ENCODE data around the gene GLB1L. TPM values are rescaled to one million over a fixed set of nuclear protein-coding genes. Genes with fewer than 3 reads are reported as not detected.
A peak's percentile ranks its signal among the peaks of the same experiment; 100 is the strongest.

GLB1L gene
- total and polyA plus RNA-seq, 2 donors from 2014 or later = 19.7 to 20.6 TPM

GRCh38 chr2:219223831-219224610 lies 21.2 kb downstream of the GLB1L start:
- Histone ChIP-seq H3K9me3 (ENCODE audit: control insufficient read depth in 2 of 3, insufficient read depth in 1 of 3, low read length in 3 of 3) (no peaks in the 10 kb centered on the region), H3K4me3 (ENCODE audit: low read length in 3 of 3) (no peak overlapping the region), H3K9ac (ENCODE audit: low read length in 3 of 3) (no peak overlapping the region), H3K27me3 (ENCODE audit: control insufficient read depth, insufficient read depth, low read length) (no peaks in the 10 kb centered on the region), H3K4me1 (ENCODE audit: control insufficient read depth in 2 of 3, insufficient read depth in 2 of 3, low read depth in 1 of 3, low read length in 3 of 3) (peaks cover 0 to 20% (median 17%) of the 10 kb centered on the region in 3 donors), H3K36me3 (ENCODE audit: control insufficient read depth in 2 of 3, insufficient read depth in 3 of 3, low read length in 3 of 3) (peaks cover 11 to 64% (median 38%) of the 10 kb centered on the region in 3 donors), H3K27ac (ENCODE audit: low read depth in 2 of 2, low read length in 2 of 2) (no peak overlapping the region)
- FAIRE-seq (no peak), DNase-seq (no peak)
- TF ChIP-seq CTCF (IDR thresholded peaks at IDR 0.05; ENCODE audit: borderline replicate concordance, extremely low read depth, insufficient read depth) = no peak
- intact Hi-C loops (cut with DNase I) = no loop called here

GRCh38 chr2:219221957-219222518 lies 23.2 kb downstream of the GLB1L start:
- intact Hi-C loops (cut with DNase I) = no loop called here
- no peak overlapping the region for H3K9ac ChIP-seq (ENCODE audit: low read length in 3 of 3)
- H3K4me3 ChIP-seq (ENCODE audit: low read length in 3 of 3) = no peak overlapping the region
- H3K27me3 ChIP-seq (ENCODE audit: control insufficient read depth, insufficient read depth, low read length) = no peaks in the 10 kb centered on the region
- no peak overlapping the region for H3K27ac ChIP-seq (ENCODE audit: low read depth in 2 of 2, low read length in 2 of 2)
- peaks cover 0 to 16% (median 6%) of the 10 kb centered on the region in 3 donors for H3K4me1 ChIP-seq (ENCODE audit: control insufficient read depth in 2 of 3, insufficient read depth in 2 of 3, low read depth in 1 of 3, low read length in 3 of 3)
- H3K36me3 ChIP-seq (ENCODE audit: control insufficient read depth in 2 of 3, insufficient read depth in 3 of 3, low read length in 3 of 3) = peaks cover 11 to 64% (median 38%) of the 10 kb centered on the region in 3 donors
- no peaks in the 10 kb centered on the region for H3K9me3 ChIP-seq (ENCODE audit: control insufficient read depth in 2 of 3, insufficient read depth in 1 of 3, low read length in 3 of 3)
- no peak for DNase-seq
- TF ChIP-seq CTCF (IDR thresholded peaks at IDR 0.05; ENCODE audit: borderline replicate concordance, extremely low read depth, insufficient read depth) = no peak
- FAIRE-seq = no peak

- no peak for FAIRE-seq
- Histone ChIP-seq H3K9me3 (ENCODE audit: control insufficient read depth in 2 of 3, insufficient read depth in 1 of 3, low read length in 3 of 3) (no peaks in the 10 kb centered on the region), H3K27me3 (ENCODE audit: control insufficient read depth, insufficient read depth, low read length) (no peaks in the 10 kb centered on the region), H3K9ac (ENCODE audit: low read length in 3 of 3) (no peak overlapping the region), H3K4me1 (ENCODE audit: control insufficient read depth in 2 of 3, insufficient read depth in 2 of 3, low read depth in 1 of 3, low read length in 3 of 3) (peaks cover 0 to 16% (median 6%) of the 10 kb centered on the region in 3 donors), H3K4me3 (ENCODE audit: low read length in 3 of 3) (no peak overlapping the region), H3K36me3 (ENCODE audit: control insufficient read depth in 2 of 3, insufficient read depth in 3 of 3, low read length in 3 of 3) (peaks cover 9 to 64% (median 38%) of the 10 kb centered on the region in 3 donors), H3K27ac (ENCODE audit: low read depth in 2 of 2, low read length in 2 of 2) (no peak overlapping the region)
- TF ChIP-seq CTCF (IDR thresholded peaks at IDR 0.05; ENCODE audit: borderline replicate concordance, extremely low read depth, insufficient read depth) = no peak
- intact Hi-C loops (cut with DNase I) = no loop called here
- DNase-seq = peak in 1 of 5 donors; percentile 68
Observed at GRCh38 chr2:219220652-219221402, 24.4 kb downstream of the GLB1L start.
